ENCODE data around the gene CDON.
A peak's percentile ranks its signal among the peaks of the same experiment; 100 is the strongest.

CDON gene, protein sequence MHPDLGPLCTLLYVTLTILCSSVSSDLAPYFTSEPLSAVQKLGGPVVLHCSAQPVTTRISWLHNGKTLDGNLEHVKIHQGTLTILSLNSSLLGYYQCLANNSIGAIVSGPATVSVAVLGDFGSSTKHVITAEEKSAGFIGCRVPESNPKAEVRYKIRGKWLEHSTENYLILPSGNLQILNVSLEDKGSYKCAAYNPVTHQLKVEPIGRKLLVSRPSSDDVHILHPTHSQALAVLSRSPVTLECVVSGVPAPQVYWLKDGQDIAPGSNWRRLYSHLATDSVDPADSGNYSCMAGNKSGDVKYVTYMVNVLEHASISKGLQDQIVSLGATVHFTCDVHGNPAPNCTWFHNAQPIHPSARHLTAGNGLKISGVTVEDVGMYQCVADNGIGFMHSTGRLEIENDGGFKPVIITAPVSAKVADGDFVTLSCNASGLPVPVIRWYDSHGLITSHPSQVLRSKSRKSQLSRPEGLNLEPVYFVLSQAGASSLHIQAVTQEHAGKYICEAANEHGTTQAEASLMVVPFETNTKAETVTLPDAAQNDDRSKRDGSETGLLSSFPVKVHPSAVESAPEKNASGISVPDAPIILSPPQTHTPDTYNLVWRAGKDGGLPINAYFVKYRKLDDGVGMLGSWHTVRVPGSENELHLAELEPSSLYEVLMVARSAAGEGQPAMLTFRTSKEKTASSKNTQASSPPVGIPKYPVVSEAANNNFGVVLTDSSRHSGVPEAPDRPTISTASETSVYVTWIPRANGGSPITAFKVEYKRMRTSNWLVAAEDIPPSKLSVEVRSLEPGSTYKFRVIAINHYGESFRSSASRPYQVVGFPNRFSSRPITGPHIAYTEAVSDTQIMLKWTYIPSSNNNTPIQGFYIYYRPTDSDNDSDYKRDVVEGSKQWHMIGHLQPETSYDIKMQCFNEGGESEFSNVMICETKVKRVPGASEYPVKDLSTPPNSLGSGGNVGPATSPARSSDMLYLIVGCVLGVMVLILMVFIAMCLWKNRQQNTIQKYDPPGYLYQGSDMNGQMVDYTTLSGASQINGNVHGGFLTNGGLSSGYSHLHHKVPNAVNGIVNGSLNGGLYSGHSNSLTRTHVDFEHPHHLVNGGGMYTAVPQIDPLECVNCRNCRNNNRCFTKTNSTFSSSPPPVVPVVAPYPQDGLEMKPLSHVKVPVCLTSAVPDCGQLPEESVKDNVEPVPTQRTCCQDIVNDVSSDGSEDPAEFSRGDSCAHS (N-terminal part only)

DNA sequence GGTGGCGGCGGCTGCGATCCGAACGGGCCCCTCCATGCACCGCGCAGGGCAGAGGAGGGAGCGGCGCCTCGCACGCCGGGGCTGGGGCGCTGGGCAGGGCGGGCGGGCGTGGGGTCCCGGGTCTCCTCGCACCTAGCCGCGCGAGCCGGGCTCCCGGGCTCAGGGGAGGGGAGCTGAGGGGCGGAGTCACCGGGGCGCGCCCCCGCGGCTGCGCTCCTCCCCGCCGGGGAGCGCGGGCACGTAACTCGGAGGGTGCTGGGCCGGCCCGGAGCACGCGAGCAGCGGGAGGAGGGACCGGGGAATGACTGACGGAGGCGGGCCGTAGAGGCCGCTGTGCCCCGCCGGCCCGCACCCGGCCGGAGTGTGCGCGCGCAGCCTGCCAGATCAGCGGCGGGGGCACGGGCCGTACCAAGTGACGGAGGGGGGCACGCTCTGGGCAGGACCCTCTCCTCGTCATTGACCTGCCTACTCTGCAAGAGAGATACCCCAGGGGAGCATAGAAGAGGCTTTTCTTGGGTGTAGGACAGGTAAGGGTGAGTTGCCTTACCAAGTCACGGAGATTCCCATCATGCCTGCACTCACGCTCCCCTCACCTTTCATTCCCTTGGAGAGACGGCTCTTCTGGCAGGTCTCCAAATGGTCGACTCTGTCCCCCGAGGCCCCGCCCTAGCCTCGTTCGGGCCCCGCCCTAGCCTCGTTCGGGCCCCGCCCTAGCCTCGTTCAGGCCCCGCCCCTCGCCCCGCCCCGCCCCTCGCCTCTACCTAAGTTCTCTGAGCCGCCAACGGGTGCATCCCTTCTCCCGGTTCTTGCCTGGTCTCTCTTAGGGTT is at the start of gene CDON:
CDON (minus strand) TSS at position 188 of the 828 bp plus-strand sequence. CDS start 39,390 bp downstream, outside the sequence.
- peak; percentile 47 for DNase-seq (ENCODE audit: low read depth)

GRCh38 chr11:126111458-126112116 is 48.9 kb upstream of the CDON start:
- DNase-seq (ENCODE audit: low read depth) = no peak

DNA sequence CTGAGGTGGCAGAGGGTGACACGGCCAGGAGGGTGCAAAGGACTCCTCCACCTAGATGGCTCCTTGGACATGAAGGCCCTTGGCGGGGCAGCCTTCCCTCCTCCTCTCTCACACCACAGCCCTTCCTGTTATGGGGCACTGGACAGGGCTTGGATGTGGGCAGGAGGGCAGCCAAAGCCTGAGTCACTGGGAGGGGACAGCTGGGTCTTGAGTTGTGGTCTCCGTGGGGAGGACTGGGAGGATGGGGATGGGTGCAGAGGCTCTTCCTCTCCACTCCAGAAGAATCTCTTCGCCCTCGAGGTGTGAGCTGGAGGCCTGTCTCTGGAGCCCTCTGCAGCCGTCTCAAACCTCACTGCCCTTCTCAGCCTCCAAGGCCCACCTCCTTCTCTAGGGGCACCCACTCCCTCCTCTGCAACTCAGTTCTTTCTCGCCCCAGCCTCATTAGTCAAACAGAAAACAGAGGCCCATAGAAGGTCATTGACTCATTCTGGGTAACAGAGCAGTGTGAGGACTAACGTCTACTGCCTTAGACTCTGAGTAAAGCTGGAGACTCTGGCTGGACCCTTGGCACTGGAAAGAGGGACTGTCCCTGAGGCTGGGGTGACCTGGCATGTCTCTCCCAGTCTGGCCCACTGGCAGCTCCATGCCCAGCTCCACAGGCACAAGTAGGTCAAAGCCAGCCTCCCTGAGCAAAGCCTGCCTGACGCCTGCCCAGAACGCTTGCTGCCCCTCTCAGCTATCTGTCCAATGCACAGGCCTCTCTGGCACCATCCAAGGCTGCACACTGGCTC is 47.5 kb upstream of the CDON start:
- no peak for DNase-seq (ENCODE audit: low read depth)

- DNase-seq (ENCODE audit: low read depth) = no peak
Measured at GRCh38 chr11:126106594-126107328, 44.1 kb upstream of the CDON start.

GRCh38 chr11:126105748-126106080 is 43.0 kb upstream of the CDON start:
- DNase-seq (ENCODE audit: low read depth) = no peak

- DNase-seq (ENCODE audit: low read depth) = no peak
Measured at GRCh38 chr11:126105022-126105747, 42.5 kb upstream of the CDON start.

DNA sequence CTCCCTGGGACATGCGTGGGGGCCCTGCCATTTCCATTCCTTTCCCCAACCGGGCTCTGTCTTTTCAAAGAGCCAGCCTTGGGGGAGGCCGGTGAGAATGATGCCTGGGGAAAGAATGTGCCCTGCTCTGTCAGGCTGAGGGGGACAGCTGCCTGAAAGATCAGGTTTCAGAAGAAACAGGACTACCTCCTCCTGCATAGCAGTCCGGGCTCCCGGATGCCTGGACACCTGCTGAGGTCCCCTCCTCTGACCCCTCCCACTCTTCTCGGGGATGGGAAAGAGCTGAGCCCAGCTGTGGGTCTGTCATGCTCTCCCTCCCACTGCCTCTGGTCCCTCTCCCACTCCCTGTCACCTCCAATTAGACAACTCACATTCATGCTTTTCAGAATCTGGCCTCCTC is 41.8 kb upstream of the CDON start:
- DNase-seq (ENCODE audit: low read depth) = no peak

GRCh38 chr11:126103150-126103549 is 40.5 kb upstream of the CDON start:
- DNase-seq (ENCODE audit: low read depth) = no peak

DNA sequence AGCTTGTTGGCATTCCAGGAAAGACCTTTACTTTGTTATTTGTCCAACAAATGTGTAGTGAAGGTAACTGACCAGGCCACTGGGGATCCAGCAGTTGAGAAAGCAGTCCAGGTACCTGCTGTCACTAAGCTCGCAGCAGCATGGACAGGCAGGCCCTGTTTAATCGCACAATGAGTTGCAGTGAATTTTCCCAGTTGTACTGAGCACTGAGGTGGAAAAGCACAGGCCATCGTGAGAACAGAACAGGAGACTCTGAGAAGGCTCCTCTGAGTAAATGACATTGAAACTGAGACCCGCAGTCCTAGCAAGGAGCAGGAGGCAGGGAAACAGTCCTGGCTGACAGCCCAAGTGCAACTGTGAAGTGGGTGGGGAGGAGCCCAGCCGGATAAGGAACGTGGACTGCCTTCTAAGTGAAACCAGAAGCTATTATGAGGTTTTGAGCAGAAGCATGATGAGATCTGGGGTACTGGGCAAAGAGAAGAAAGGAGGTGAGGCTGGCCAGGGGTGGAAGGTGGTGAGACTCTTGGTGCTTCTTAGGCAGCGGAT is 39.8 kb upstream of the CDON start:
- no peak for DNase-seq (ENCODE audit: low read depth)

DNA sequence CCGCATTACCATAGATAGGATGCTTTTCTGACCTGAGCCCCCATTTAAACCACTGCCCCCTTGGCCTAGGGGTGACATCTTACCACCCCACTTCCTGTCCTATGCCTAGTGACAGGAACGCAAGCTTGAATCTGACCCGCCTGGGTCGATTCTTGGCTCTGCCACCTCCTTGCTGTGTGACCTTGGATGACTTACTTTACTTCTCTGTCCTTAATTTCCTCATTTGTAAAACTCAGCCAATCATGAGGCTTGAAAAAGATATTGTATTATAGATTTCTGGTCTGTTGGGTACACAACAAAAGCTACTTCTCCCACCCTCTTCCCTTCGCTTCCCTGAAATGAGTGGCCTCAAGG is 39.2 kb upstream of the CDON start:
- no peak for DNase-seq (ENCODE audit: low read depth)

DNA sequence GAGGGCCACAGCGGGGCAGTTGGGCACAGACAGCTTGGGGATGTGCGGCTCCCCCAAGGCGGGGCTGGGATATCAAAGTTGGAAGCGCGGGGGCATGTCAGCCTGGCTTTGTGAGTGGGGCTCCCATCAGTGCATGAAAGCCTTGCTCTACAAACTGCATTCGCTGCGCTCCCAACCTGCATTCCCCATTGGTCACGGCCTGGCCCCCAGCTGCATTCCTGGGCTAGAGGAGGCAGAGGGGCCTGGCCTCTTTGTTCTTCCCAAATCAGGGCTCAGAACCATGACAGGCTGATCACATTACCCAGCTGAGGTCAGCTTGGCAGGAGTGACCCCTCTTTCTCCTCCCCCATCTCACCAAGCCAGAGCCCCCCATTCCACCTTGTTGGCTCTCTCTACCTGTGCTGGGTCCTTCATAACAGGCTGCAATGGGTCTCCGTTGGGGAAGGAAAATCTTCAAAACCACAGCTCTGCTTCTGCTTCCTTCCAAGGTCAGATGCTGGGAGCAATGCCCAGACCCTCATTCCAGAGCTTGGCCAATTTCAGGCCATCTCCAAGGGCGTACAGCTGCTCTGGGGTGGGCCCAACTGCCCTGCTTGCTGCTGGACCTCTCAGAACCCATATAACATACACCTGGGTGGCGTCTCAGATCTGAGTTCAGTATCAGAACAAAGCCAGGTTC is 38.7 kb upstream of the CDON start:
- DNase-seq (ENCODE audit: low read depth) = no peak

DNA sequence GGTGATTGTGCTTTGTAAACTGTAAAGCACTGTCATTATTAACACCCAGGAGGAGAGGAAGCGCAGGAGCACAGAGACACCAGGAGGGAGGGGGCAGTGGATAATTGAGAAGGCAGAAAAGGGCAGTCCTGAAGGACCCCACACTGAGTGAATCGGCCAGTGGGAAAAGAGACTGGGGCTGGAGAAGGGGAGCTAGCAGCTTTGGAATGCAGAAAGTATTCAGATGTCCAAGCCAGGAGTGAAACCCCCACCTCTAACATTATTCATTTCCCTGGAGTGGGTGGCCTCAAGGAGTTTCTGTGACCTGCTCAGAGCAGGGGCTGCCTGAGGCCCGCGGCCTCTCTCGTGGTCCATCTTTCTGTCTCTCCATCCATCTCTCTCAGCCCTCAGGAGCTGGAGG is 38.0 kb upstream of the CDON start:
- DNase-seq (ENCODE audit: low read depth) = no peak

DNA sequence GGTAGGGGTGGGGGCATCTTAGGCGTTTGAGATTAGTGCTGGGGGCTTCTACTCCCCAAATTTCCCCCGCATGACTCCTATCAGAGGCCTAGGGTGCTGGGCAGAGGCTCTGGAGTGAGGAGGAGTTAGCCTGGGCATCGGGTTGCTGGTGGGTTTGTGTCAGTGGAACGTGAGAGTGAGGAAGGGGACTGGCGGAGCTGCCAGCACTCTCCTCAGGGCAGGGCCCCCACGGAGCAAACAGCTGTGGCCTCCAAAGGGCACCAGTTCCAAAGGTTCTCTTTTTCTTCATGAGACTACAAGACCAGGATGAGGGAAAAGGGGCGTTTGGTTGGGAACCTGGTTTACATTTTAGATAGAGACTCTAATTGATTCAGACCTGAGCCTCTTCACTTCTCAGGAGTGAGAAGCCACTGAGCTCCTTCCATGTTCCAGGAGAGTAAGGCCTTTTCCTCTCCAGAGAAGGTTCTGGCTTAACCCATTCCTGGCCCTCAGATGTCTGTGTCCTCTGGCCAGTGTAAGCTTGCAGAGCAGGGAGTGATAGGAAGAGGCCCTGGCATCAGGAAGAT is 35.6 kb upstream of the CDON start:
- DNase-seq (ENCODE audit: low read depth) = no peak

- no peak for DNase-seq (ENCODE audit: low read depth)
Measured at GRCh38 chr11:126095745-126096144, 33.1 kb upstream of the CDON start.

GRCh38 chr11:126090452-126090851 is 27.8 kb upstream of the CDON start:
- no peak for DNase-seq (ENCODE audit: low read depth)

- no peak for DNase-seq (ENCODE audit: low read depth)
Measured at GRCh38 chr11:126088999-126089398, 26.3 kb upstream of the CDON start.

GRCh38 chr11:126086248-126086647 is 23.6 kb upstream of the CDON start:
- no peak for DNase-seq (ENCODE audit: low read depth)

- no peak for DNase-seq (ENCODE audit: low read depth)
Measured at GRCh38 chr11:126084608-126084912, 21.9 kb upstream of the CDON start.

All from GM04503 (cell line).